NT2/D1 (cell line): ENCODE data around the gene FABP1.

Experiments used
- DNase-seq: peaks from one replicate; pipeline ENCODE4 v3.0.0-alpha.2; 2011; ENCODE audit warnings: low read depth, low spot score
- H3K27me3 ChIP-seq: 2 replicates; pipeline ENCODE4 v1.6.0; 2011; ENCODE audit warnings: mild to moderate bottlenecking; ENCODE audit not compliant: insufficient read length, insufficient read depth
- H3K36me3 ChIP-seq: 2 replicates; pipeline ENCODE4 v1.6.1; 2011; ENCODE audit warnings: mild to moderate bottlenecking, low read length, mixed read lengths; ENCODE audit not compliant: insufficient read depth, insufficient read length
- H3K4me1 ChIP-seq: 2 replicates; pipeline ENCODE4 v1.5.1; 2011; ENCODE audit not compliant: insufficient read depth, insufficient read length
- H3K4me3 ChIP-seq: 2 replicates; pipeline ENCODE4 v1.5.1; 2011; ENCODE audit warnings: low read depth; ENCODE audit not compliant: insufficient read length
- H3K9ac ChIP-seq: 2 replicates; pipeline ENCODE4 v1.6.0; 2011; ENCODE audit warnings: low read depth; ENCODE audit not compliant: insufficient read length
- H3K9me3 ChIP-seq: 2 replicates; pipeline ENCODE4 v1.5.1; 2011; ENCODE audit warnings: mild to moderate bottlenecking, low read length; ENCODE audit not compliant: insufficient read depth
- SUZ12 ChIP-seq: IDR thresholded peaks from 2 replicates; pipeline ENCODE4 v1.6.1; 2011; ENCODE audit not compliant: insufficient read length, insufficient read depth; ENCODE audit errors: extremely low read depth
- YY1 ChIP-seq: IDR thresholded peaks from 2 replicates; pipeline ENCODE4 v1.6.1; 2011; ENCODE audit not compliant: insufficient read length, insufficient read depth
- ZNF274 ChIP-seq: IDR thresholded peaks from 2 replicates; pipeline ENCODE4 v1.6.1; 2011; ENCODE audit warnings: mild to moderate bottlenecking, low read depth, low read length

The FABP1 gene

DNA sequence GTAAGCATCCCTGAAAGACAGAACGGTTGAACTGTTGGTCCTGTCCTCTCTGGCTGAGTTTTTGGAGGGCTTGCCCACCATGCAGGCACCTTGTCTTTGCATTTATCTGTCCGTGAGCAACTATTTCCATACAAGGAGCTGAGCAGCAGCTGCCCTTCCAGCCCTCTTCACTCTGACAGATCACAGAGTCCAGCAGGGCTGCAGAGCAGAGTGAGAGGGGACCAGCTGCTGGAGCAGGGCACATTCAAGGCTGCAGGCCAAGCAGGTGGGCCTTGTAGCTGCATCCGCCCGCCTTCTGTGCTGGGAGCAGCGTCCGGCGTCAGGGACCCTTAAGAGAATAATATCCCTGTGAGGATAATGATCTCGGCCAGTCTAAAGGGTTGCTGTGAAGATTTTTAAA, 50.8 kb downstream of the FABP1 start:
- DNase-seq: no peak
- no peak for TF ChIP-seq ZNF274
- no peak for TF ChIP-seq SUZ12
- H3K4me1 ChIP-seq: peaks cover 2% of the 10 kb centered on the region
- no peak overlapping the region for H3K9ac ChIP-seq
- no peaks in the 10 kb centered on the region for H3K9me3 ChIP-seq
- no peaks in the 10 kb centered on the region for H3K27me3 ChIP-seq
- no peak overlapping the region for H3K4me3 ChIP-seq
- no peaks in the 10 kb centered on the region for H3K36me3 ChIP-seq

DNA sequence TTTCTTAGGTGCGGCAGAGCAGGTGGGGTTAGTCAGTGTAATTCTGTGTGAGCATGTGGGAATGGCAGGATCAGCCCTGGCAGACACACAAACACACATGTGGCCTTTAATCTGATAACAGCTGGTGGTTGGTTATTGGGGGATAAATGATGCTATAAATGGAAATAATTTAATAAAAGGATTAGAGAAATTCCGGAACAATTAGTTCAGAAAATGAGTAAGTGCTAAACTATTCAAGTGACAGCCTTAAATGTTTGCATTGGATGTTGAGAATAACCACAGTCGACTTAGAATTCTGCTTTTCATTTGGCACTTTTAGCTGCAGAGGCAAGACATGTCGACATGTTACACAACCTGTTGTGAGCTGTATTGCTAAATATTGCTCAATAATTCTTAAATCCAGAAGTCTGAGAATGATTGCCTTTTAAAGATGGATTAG, 53.0 kb downstream of the FABP1 start:
- H3K4me1 ChIP-seq: no peaks in the 10 kb centered on the region
- H3K36me3 ChIP-seq: no peaks in the 10 kb centered on the region
- H3K4me3 ChIP-seq: no peak overlapping the region
- H3K9ac ChIP-seq: no peak overlapping the region
- DNase-seq: no peak
- no peaks in the 10 kb centered on the region for H3K9me3 ChIP-seq
- TF ChIP-seq SUZ12 (no peak), ZNF274 (no peak), YY1 (no peak)
- no peaks in the 10 kb centered on the region for H3K27me3 ChIP-seq

DNA sequence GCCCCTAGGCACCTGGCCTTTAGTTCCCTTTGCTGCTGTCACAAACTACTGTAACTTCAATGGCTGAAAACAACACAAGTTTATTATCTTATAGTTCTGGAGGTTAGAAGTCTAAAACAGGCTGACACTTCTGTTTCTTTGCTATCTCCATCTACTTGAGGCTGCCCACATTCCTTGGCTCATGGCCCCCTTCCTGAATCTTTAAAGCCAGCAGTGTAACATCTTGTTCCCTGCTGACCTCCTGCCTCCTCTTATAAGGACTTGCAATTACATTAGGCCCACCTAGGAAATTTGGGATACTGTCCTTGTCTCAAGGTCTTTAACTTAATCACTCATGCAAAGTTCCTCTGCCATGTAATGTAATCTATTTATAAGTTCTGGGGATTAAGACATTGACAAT, 53.7 kb downstream of the FABP1 start:
- DNase-seq: no peak
- Histone ChIP-seq H3K4me1 (no peaks in the 10 kb centered on the region), H3K9ac (no peak overlapping the region), H3K27me3 (no peaks in the 10 kb centered on the region), H3K9me3 (no peaks in the 10 kb centered on the region), H3K36me3 (no peaks in the 10 kb centered on the region), H3K4me3 (no peak overlapping the region)
- no peak for TF ChIP-seq ZNF274
- no peak for TF ChIP-seq SUZ12
- TF ChIP-seq YY1: no peak
